Astrocyte of the cerebellum (primary cell): ENCODE measurements around the gene JMJD7.
"Not testable (repeated sequence)": the region's sequence is repeated elsewhere in the genome, so short reads cannot be mapped to it uniquely, and the experiment has no call there.

Source experiments
- DNase-seq: peaks from one replicate; pipeline ENCODE4 v3.0.0-alpha.2; 2011; ENCODE audit warnings: low read depth
- H3K4me3 ChIP-seq: 2 replicates; pipeline ENCODE4 v1.5.1; 2011; ENCODE audit warnings: mild to moderate bottlenecking, low read depth, low read length, moderate library complexity
- CTCF ChIP-seq: IDR thresholded peaks from 2 replicates; pipeline ENCODE4 v1.5.1; 2012; ENCODE audit warnings: low read length, low read depth, moderate library complexity, mild to moderate bottlenecking; ENCODE audit errors: missing control alignments
- in situ Hi-C: cut with HindIII; loops from 2 replicates; pipeline ENCODE4 v1.10.0; 2017; ENCODE audit warnings: low sequenced_read_pairs

The JMJD7 gene

DNA sequence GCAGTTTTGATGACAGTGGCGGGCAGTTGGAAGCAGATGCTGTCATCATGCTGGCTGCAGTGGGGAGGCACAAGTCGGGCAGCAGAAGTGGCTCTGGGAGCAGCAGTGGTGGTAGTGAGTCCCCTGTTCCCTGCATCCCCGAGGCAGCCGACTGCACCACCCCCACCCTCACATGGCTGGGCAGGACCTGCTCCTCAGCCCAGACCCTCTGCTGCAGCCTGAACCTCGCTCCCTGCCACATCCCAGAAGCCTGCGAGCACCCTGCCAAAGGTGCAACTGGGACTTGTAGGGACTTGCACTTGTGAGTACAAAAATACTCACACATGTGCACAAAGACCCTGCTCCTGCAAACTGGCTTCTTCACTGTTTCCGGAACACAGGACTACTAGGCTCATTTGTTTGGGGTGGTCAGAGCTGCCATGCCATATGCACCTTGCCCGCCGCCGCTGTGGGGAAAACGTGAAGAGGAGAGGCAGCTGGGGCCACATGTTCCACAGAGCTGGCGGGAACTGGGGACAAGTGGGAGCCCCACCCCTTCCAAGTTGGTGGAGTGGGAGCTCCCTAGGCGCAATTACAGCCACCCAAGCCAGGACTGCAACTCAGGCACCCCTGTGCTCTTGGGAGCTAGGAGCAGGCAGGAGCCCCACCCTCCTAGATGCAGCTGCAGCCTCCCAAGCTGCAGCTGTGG, 2.2 kb downstream of the JMJD7 start:
- H3K4me3 ChIP-seq, result no peak overlapping the region
- no peak for DNase-seq
- in situ Hi-C loops, result no loop called here
- TF ChIP-seq CTCF, result no peak

GRCh38 chr15:41831291-41831690, 3.4 kb downstream of the JMJD7 start:
- DNase-seq, result peak; percentile 9
- in situ Hi-C loops, H3K4me3 ChIP-seq: not testable (repeated sequence)

- DNase-seq, result no peak
- no peak for TF ChIP-seq CTCF
- in situ Hi-C loops, result no loop called here
- H3K4me3 ChIP-seq, result no peak overlapping the region
Measured at GRCh38 chr15:41832208-41832607, 4.3 kb downstream of the JMJD7 start.

DNA sequence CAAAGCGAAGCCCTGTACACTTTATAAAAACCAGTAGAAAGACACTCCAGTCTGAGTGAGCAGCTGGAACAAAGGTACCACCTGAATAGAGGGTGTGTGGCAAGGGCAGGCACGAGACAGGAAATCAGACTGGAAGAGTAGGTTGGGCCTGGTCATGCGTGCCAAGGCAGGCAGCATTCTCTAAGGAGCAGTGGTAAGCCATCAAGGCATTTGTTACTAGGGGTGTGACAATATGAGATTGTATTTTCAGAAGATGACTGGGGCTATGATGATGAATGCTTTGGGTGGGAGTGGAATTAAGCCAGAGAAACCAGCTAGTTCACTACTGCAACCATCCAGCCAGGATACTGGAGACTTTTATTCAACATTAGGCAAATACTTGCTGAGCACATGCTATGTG, 5.0 kb downstream of the JMJD7 start:
- in situ Hi-C loops, result no loop called here
- no peak overlapping the region for H3K4me3 ChIP-seq
- DNase-seq, result no peak
- no peak for TF ChIP-seq CTCF

- TF ChIP-seq CTCF, result no peak
- in situ Hi-C loops, result no loop called here
- no peak overlapping the region for H3K4me3 ChIP-seq
- no peak for DNase-seq
Measured at GRCh38 chr15:41834096-41834495, 6.2 kb downstream of the JMJD7 start.

DNA sequence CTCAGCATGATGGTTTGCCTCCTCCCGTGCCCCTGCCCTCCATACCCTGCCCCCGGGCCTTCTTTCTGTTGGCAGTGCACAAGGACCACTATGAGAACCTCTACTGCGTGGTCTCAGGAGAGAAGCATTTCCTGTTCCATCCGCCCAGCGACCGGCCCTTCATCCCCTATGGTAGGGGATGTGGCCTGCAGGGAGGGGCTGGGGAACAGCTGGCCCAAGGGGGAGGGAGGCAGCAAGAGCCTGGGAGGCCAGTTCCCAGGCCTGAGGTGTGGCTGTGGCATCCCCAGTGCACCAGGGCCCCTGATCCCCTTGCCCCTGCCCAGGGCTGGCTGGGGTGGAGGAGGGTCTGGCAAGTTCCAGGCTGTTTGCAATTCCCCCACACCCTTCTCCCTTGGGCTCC, 8.2 kb downstream of the JMJD7 start:
- TF ChIP-seq CTCF, result no peak
- no peak overlapping the region for H3K4me3 ChIP-seq
- in situ Hi-C loops, result no loop called here
- no peak for DNase-seq

- no peak overlapping the region for H3K4me3 ChIP-seq
- no peak for DNase-seq
- no peak for TF ChIP-seq CTCF
- in situ Hi-C loops, result no loop called here
Measured at GRCh38 chr15:41836713-41837454, 9.0 kb downstream of the JMJD7 start.
